Measurements from ENCODE around the gene DDX10. TPM values are rescaled to one million over a fixed set of nuclear protein-coding genes. Genes with fewer than 3 reads are reported as not detected.

DDX10 gene
- total RNA-seq, 1 experiment from 2014 or later = 48.3 TPM

GRCh38 chr11:108865406-108865805, 200.5 kb downstream of the DDX10 start:
- Histone ChIP-seq H3K79me2 (ENCODE audit: insufficient read depth, low read length) (no peaks in the 10 kb centered on the region), H3T11ph (ENCODE audit: low read length) (no peak overlapping the region), H3K14ac (ENCODE audit: insufficient read depth, low read length) (no peak overlapping the region), H3K4me2 (ENCODE audit: insufficient read depth, insufficient read length, low read length) (no peak overlapping the region), H2BK120ac (ENCODE audit: low read depth, low read length, poor library complexity, severe bottlenecking) (no peak overlapping the region), H3K56ac (ENCODE audit: insufficient read length, low read depth, low read length) (no peak overlapping the region), H4K5ac (ENCODE audit: insufficient read length, low read depth, low read length) (no peak overlapping the region), H3K23ac (ENCODE audit: insufficient read length, low read depth, low read length) (no peak overlapping the region), H3K9ac (ENCODE audit: extremely low read depth, insufficient read length, low read length) (no peak overlapping the region), H4K8ac (replicated peaks; ENCODE audit: insufficient read length, low read depth, low read length) (no peak overlapping the region), H2BK20ac (ENCODE audit: low read depth, low read length, poor library complexity, severe bottlenecking) (no peak overlapping the region), H3K27ac (ENCODE audit: insufficient read length, low read depth, low read length) (no peak overlapping the region), H3K27me3 (ENCODE audit: insufficient read depth, low read length) (no peaks in the 10 kb centered on the region), H3K79me1 (ENCODE audit: insufficient read depth, low read depth, low read length, poor library complexity, severe bottlenecking) (no peaks in the 10 kb centered on the region), H2BK5ac (ENCODE audit: insufficient read length, low read length) (no peak overlapping the region), H4K20me1 (ENCODE audit: control insufficient read depth, insufficient read depth, insufficient read length) (no peaks in the 10 kb centered on the region), H2BK15ac (ENCODE audit: low read depth, low read length) (no peak overlapping the region), H2AFZ (ENCODE audit: low read length) (no peak overlapping the region), H2BK12ac (ENCODE audit: insufficient read length, low read depth, low read length) (no peak overlapping the region), H3K23me2 (ENCODE audit: insufficient read length, low read depth, low read length, poor library complexity, severe bottlenecking) (no peaks in the 10 kb centered on the region), H3K9me3 (ENCODE audit: control insufficient read depth, low read depth, low read length) (no peaks in the 10 kb centered on the region), H3K4me1 (ENCODE audit: insufficient read depth, low read length) (no peaks in the 10 kb centered on the region), H3K4ac (ENCODE audit: low read depth, low read length) (no peak overlapping the region), H2AK5ac (ENCODE audit: insufficient read length, low read length) (no peak overlapping the region), H3K18ac (ENCODE audit: insufficient read length, low read depth, low read length) (no peak overlapping the region), H4K91ac (ENCODE audit: insufficient read length, low read depth, low read length) (no peak overlapping the region)
- Mint-ChIP-seq H3K9me3 (no peaks in the 10 kb centered on the region), H3K4me1 (peaks cover 19% of the 10 kb centered on the region in 2 experiments), H3K27me3 (ENCODE audit: low read depth) (no peaks in the 10 kb centered on the region), H3K27ac (peak overlapping the region in 1 of 3 experiments; percentile 2; a peak in 1 of 7 replicates), H3K36me3 (ENCODE audit: insufficient read depth in 1 of 3, low read depth in 3 of 3) (no peaks in the 10 kb centered on the region), H3K4me3 (no peak overlapping the region)
- no CpG with 5 or more reads among the region's 5 CpGs for WGBS (ENCODE audit: extremely low coverage, insufficient read length, low lambda C conversion rate)
- DNase-seq = no peak
- TF ChIP-seq CTCF (conservative IDR thresholded peaks at IDR 0.05) = no peak
